Fibroblast of pulmonary artery (primary cell): ENCODE data around the gene ZNF423.

Experiments
- DNase-seq: peaks from one replicate; pipeline ENCODE4 v3.0.0-alpha.2; 2010; ENCODE audit warnings: low read depth
- H3K4me3 ChIP-seq: replicated peaks from 2 replicates; pipeline ENCODE4 v1.5.1; 2011; ENCODE audit warnings: low read depth, mild to moderate bottlenecking, control low read depth, low read length, moderate library complexity
- TF ChIP-seq, protein P1 (sequence below): IDR thresholded peaks from 2 replicates; pipeline ENCODE4 v1.5.1; 2011; ENCODE audit warnings: mild to moderate bottlenecking, control low read depth, low read length, inconsistent platforms; ENCODE audit errors: missing control alignments

ZNF423 gene

DNA sequence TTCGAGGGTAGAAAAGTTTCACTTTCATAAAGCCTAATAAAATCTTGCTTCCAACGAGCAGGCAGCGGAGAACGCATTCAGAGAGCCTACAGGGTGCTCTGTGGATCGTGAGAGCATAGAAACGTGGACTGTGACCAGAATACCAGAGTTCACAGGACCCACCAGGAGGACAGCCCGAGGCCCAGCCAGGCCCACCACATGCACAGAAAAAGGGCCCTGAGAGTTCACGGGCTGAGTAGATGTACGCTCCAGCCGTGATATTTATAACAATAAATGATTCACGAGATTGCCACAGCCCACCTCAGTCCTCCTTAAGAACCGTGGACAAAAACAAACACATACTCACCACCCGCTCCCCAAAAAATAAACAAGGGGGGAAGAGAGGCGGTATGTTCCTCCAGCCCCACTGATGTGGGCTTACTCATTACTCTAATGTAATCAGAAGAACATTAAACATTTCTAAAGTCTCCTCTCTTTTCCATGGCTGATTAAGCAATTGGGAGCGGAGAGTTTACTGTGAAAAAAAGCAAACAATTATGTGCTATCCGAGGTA, 275.1 kb downstream of the ZNF423 start:
- DNase-seq = no peak
- no peak overlapping the region for H3K4me3 ChIP-seq
- TF ChIP-seq, protein P1, sequence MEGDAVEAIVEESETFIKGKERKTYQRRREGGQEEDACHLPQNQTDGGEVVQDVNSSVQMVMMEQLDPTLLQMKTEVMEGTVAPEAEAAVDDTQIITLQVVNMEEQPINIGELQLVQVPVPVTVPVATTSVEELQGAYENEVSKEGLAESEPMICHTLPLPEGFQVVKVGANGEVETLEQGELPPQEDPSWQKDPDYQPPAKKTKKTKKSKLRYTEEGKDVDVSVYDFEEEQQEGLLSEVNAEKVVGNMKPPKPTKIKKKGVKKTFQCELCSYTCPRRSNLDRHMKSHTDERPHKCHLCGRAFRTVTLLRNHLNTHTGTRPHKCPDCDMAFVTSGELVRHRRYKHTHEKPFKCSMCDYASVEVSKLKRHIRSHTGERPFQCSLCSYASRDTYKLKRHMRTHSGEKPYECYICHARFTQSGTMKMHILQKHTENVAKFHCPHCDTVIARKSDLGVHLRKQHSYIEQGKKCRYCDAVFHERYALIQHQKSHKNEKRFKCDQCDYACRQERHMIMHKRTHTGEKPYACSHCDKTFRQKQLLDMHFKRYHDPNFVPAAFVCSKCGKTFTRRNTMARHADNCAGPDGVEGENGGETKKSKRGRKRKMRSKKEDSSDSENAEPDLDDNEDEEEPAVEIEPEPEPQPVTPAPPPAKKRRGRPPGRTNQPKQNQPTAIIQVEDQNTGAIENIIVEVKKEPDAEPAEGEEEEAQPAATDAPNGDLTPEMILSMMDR = no peak

DNA sequence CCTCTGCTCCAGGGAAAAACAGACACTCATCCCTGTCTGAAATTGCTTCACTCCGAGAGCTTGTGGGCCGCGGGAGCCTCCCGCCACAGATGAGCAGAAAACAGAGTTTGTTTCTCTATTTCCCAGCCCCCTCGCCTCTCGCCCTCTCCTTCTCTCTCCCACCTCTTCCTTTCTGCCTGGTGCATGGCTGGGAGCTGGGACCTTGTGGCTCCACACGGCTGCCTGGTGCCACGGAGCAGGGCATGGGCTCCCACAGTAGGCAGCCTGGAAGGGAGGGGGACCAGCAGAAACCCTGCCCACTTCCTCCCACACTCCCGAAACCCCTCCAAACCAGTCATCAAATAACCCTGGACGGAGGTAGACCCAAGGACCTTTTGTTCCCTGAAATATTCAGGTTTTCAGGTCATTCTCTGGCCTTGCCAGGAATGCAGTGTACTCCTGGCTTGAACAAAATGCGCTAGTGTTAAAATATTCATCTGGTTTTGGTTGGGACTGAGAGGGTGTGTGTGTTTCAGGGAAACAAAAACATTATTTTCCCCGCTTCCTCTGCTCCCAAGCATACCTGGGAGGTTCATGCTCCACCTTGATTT, 277.4 kb downstream of the ZNF423 start:
- no peak for DNase-seq
- no peak overlapping the region for H3K4me3 ChIP-seq
- TF ChIP-seq, protein P1 = no peak

DNA sequence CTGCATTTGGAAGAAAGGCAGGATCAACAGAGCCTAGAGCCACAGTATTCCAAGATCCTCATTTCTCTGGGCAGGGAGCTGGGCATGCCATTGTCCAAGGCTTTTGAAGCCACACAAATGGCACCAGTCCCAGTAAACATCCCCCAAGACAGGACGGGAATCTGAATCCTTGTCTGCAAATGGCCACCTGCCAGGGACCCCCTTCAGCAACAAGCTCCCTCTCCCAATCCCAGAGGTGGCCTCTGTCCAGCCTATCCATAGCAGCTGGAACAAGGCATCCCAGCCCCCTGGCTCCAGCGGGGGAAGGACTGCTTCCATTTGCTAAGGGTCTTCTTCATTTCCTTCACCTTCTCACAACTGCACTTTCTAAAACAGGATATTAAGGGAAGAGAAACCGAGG, 277.9 kb downstream of the ZNF423 start:
- no peak for DNase-seq
- no peak overlapping the region for H3K4me3 ChIP-seq

DNA sequence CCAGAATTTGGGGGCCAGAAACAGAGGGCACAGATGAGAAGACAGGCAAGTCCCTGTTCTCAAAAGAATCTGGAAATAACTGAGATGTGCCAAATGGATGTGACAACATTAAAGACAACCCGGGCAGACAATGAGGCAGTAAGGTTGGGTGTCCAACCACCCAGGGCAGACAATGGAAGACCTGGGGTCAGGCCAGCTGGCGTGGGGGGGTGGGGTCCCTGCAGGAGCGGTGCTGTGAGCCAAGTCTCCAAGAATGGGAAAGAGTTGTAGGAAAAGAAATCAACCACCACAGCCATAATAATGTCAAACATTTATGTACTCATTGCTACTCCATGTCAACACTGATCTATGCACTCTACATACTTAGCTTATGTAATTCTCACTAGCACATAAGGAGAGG, 279.0 kb downstream of the ZNF423 start:
- H3K4me3 ChIP-seq = no peak overlapping the region
- TF ChIP-seq, protein P1 = no peak
- no peak for DNase-seq

More for the DNA sequence above, 277.9 kb downstream of the ZNF423 start:
- TF ChIP-seq, protein P1 = no peak

DNA sequence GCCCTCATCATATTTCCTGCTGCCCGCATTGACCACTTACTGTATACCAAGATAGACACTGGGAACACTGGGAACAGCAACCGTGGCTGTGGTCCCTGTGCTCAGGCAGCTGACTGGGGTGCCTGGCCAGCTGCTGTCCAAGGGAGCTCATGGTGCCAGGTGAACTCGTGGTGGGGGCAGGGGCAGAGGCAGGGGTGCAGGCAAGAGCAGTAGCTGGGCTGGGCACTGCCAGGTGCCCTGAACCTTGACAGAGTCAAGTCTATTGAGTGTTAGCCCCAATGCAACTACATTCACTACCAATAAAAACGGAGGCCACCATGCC, 279.8 kb downstream of the ZNF423 start:
- H3K4me3 ChIP-seq = no peak overlapping the region
- DNase-seq = no peak
- TF ChIP-seq, protein P1 = no peak

DNA sequence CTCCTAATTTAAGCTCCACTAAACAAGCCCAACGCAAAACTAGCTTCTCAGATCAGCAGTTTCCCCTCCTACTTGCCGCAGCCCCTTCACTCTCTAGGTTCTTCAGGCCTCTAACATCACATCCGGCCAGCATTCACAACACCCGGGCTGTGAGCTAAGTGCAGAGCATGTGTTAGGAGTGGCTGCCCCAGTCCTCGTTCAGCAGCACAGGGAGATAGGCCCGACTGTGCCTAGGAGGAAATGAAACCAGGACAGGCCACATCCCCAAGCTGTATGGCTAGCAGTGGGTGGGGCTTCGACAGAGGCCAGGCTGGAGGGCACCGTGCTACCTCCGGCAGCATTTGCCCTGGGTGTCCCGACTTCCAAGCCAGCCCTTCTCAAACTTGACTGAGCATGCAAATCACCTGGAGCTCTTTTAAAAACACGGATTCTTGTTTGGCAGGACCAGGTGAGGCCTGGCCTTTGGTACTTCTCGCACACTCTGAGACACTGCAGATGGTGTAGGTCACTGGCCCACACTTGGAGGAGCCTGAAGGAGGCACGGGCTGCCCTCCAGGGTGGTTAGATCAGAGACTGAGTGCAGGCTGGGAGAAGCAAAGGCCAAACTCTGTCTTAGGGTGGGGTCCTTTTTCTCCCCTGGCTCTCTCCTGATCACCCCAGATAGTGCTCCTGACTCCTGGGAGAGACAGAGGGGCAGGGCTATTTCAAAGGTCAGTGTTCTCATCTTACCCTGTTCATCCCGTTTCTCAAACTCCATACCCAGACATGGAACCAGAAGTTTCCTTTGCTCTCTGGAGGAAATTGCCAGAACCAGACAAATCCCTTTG, 280.4 kb downstream of the ZNF423 start:
- TF ChIP-seq, protein P1 = no peak
- H3K4me3 ChIP-seq = no peak overlapping the region
- DNase-seq = no peak
